HL-60 (cell line): Measurements from ENCODE around the gene CPED1.

Source experiments
- SPI1 ChIP-seq: IDR thresholded peaks from 2 replicates; pipeline ENCODE4 v1.6.1; 2012; ENCODE audit warnings: low read depth, mild to moderate bottlenecking, borderline replicate concordance
- TF ChIP-seq, protein P1 (sequence below): IDR thresholded peaks from one replicate; pipeline ENCODE4 v1.5.1; 2011; ENCODE audit warnings: low read length, control low read depth, inconsistent platforms; ENCODE audit not compliant: insufficient read depth

- TF ChIP-seq, protein P1, sequence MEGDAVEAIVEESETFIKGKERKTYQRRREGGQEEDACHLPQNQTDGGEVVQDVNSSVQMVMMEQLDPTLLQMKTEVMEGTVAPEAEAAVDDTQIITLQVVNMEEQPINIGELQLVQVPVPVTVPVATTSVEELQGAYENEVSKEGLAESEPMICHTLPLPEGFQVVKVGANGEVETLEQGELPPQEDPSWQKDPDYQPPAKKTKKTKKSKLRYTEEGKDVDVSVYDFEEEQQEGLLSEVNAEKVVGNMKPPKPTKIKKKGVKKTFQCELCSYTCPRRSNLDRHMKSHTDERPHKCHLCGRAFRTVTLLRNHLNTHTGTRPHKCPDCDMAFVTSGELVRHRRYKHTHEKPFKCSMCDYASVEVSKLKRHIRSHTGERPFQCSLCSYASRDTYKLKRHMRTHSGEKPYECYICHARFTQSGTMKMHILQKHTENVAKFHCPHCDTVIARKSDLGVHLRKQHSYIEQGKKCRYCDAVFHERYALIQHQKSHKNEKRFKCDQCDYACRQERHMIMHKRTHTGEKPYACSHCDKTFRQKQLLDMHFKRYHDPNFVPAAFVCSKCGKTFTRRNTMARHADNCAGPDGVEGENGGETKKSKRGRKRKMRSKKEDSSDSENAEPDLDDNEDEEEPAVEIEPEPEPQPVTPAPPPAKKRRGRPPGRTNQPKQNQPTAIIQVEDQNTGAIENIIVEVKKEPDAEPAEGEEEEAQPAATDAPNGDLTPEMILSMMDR = no peak
- TF ChIP-seq SPI1 = no peak
These were observed 36.7 kb upstream of the CPED1 start for GRCh38 chr7:120951826-120952225.
